Neural progenitor cell (in vitro differentiated cells): ENCODE data around the gene TSHZ2. TPM values are rescaled to one million over a fixed set of nuclear protein-coding genes. Genes with fewer than 3 reads are reported as not detected.

Experiments
- DNase-seq: peaks from one replicate; pipeline ENCODE4 v3.0.0-alpha.2; 2016; ENCODE audit warnings: low spot score
- H2AFZ ChIP-seq: fragments of 200-600 bp; sonication (generic); replicated peaks from 2 replicates; pipeline ENCODE4 v1.6.1; 2016; ENCODE audit warnings: antibody characterized with exemption
- H3F3A ChIP-seq: fragments of 200-600 bp; sonication (generic); 2 replicates; pipeline ENCODE4 v1.6.1; 2016; ENCODE audit warnings: antibody characterized with exemption, low read depth
- H3K27ac ChIP-seq: fragments of 200-600 bp; sonication (generic); 2 replicates; pipeline ENCODE4 v1.5.1; 2016; ENCODE audit warnings: mild to moderate bottlenecking
- H3K27me3 ChIP-seq: fragments of 200-600 bp; sonication (generic); 2 replicates; pipeline ENCODE4 v1.6.1; 2016; ENCODE audit warnings: mild to moderate bottlenecking, moderate library complexity
- H3K36me3 ChIP-seq: fragments of 200-600 bp; sonication (generic); 2 replicates; pipeline ENCODE4 v1.5.1; 2016
- H3K4me1 ChIP-seq: fragments of 200-600 bp; sonication (generic); 2 replicates; pipeline ENCODE4 v1.6.1; 2016; ENCODE audit warnings: mixed run types
- H3K4me2 ChIP-seq: fragments of 200-600 bp; sonication (generic); 2 replicates; pipeline ENCODE4 v1.6.1; 2016
- H3K4me3 ChIP-seq: fragments of 200-600 bp; sonication (generic); 2 replicates; pipeline ENCODE4 v1.5.1; 2016
- H3K79me2 ChIP-seq: fragments of 200-600 bp; sonication (generic); 2 replicates; pipeline ENCODE4 v1.6.1; 2016; ENCODE audit warnings: low read depth
- H3K9ac ChIP-seq: fragments of 200-600 bp; sonication (generic); 2 replicates; pipeline ENCODE4 v1.6.1; 2016
- H3K9me3 ChIP-seq: fragments of 200-600 bp; sonication (generic); 2 replicates; pipeline ENCODE4 v1.5.1; 2016; ENCODE audit warnings: low read depth
- H4K20me1 ChIP-seq: fragments of 200-600 bp; sonication (generic); 2 replicates; pipeline ENCODE4 v1.6.1; 2016; ENCODE audit warnings: low read depth
- H3K27ac Mint-ChIP-seq: 3 replicates; pipeline ENCODE4 v1.8.0; 2021; ENCODE audit warnings: mixed read lengths
- H3K27me3 Mint-ChIP-seq: 2 replicates; pipeline ENCODE4 v1.8.0; 2022; ENCODE audit warnings: low read depth, mild to moderate bottlenecking, inconsistent platforms, moderate library complexity, mixed read lengths; ENCODE audit not compliant: insufficient read depth
- H3K36me3 Mint-ChIP-seq: 3 replicates; pipeline ENCODE4 v1.8.0; 2021; ENCODE audit warnings: mixed read lengths
- H3K4me1 Mint-ChIP-seq: 3 replicates; pipeline ENCODE4 v1.8.0; 2021; ENCODE audit warnings: mixed read lengths
- H3K4me3 Mint-ChIP-seq: 3 replicates; pipeline ENCODE4 v1.8.0; 2021; ENCODE audit warnings: mild to moderate bottlenecking, moderate library complexity, mixed read lengths
- H3K9me3 Mint-ChIP-seq: 3 replicates; pipeline ENCODE4 v1.8.0; 2020; ENCODE audit warnings: mixed read lengths
- CTCF ChIP-seq: fragments of 200-600 bp; sonication (generic); IDR thresholded peaks from 2 replicates; pipeline ENCODE4 v1.5.1; 2017; ENCODE audit warnings: antibody characterized with exemption, mild to moderate bottlenecking
- EZH2 ChIP-seq: fragments of 200-600 bp; sonication (generic); IDR thresholded peaks from 2 replicates; pipeline ENCODE4 v1.6.1; 2017; ENCODE audit warnings: antibody characterized with exemption, mild to moderate bottlenecking, moderate library complexity
- EZH2phosphoT487 ChIP-seq: fragments of 200-600 bp; sonication (generic); IDR thresholded peaks from 2 replicates; pipeline ENCODE4 v1.6.1; 2017; ENCODE audit warnings: antibody characterized with exemption
- total RNA-seq: library from RNA; depleted of rRNA; stranded (reverse); fragments of >200 nt; gene quantifications from 2 replicates; pipeline ENCODE4 v1.2.3, GENCODE V29; 2015; ENCODE audit warnings: low replicate concordance

TSHZ2 gene
- total RNA-seq, 1 donor from 2014 or later, result 1.8 TPM

- peaks cover 5% of the 10 kb centered on the region for H3F3A ChIP-seq
- Mint-ChIP-seq H3K36me3 (no peaks in the 10 kb centered on the region), H3K9me3 (no peaks in the 10 kb centered on the region), H3K4me3 (no peak overlapping the region), H3K27ac (no peak overlapping the region), H3K4me1 (peaks cover 8% of the 10 kb centered on the region), H3K27me3 (peaks cover 5% of the 10 kb centered on the region)
- no peaks in the 10 kb centered on the region for H3K36me3 ChIP-seq
- no peaks in the 10 kb centered on the region for H3K79me2 ChIP-seq
- peaks cover 6% of the 10 kb centered on the region for H3K4me1 ChIP-seq
- no peak overlapping the region for H3K4me3 ChIP-seq
- TF ChIP-seq EZH2phosphoT487, result no peak
- no peak for TF ChIP-seq CTCF
- no peak for TF ChIP-seq EZH2
- H3K27me3 ChIP-seq, result no peaks in the 10 kb centered on the region
- no peak overlapping the region for H2AFZ ChIP-seq
- no peak overlapping the region for H3K27ac ChIP-seq
- no peaks in the 10 kb centered on the region for H4K20me1 ChIP-seq
- no peak overlapping the region for H3K9ac ChIP-seq
- no peaks in the 10 kb centered on the region for H3K9me3 ChIP-seq
- DNase-seq, result no peak
- H3K4me2 ChIP-seq, result no peak overlapping the region
These were observed 208.8 kb downstream of the TSHZ2 start for GRCh38 chr20:53180928-53181362.

- no peak overlapping the region for H2AFZ ChIP-seq
- no peaks in the 10 kb centered on the region for H3K27me3 ChIP-seq
- DNase-seq, result no peak
- H3K27ac ChIP-seq, result no peak overlapping the region
- Mint-ChIP-seq H3K27me3 (peaks cover 2% of the 10 kb centered on the region), H3K4me1 (peaks cover 4% of the 10 kb centered on the region), H3K27ac (no peak overlapping the region), H3K36me3 (no peaks in the 10 kb centered on the region), H3K9me3 (no peaks in the 10 kb centered on the region), H3K4me3 (no peak overlapping the region)
- H3K4me2 ChIP-seq, result no peak overlapping the region
- TF ChIP-seq EZH2phosphoT487 (no peak), EZH2 (no peak), CTCF (no peak)
- H3K9me3 ChIP-seq, result no peaks in the 10 kb centered on the region
- no peaks in the 10 kb centered on the region for H3F3A ChIP-seq
- H4K20me1 ChIP-seq, result no peaks in the 10 kb centered on the region
- H3K9ac ChIP-seq, result no peak overlapping the region
- no peaks in the 10 kb centered on the region for H3K4me1 ChIP-seq
- H3K4me3 ChIP-seq, result no peak overlapping the region
- no peaks in the 10 kb centered on the region for H3K36me3 ChIP-seq
- no peaks in the 10 kb centered on the region for H3K79me2 ChIP-seq
These were observed 209.8 kb downstream of the TSHZ2 start for GRCh38 chr20:53181866-53182376.

GRCh38 chr20:53183181-53183580, 211.0 kb downstream of the TSHZ2 start:
- Histone ChIP-seq H3K9ac (no peak overlapping the region), H3K27me3 (no peaks in the 10 kb centered on the region), H3K9me3 (no peaks in the 10 kb centered on the region), H3K27ac (no peak overlapping the region), H3K79me2 (no peaks in the 10 kb centered on the region), H3K36me3 (no peaks in the 10 kb centered on the region), H3F3A (no peaks in the 10 kb centered on the region), H2AFZ (no peak overlapping the region), H3K4me2 (no peak overlapping the region), H4K20me1 (no peaks in the 10 kb centered on the region), H3K4me1 (no peaks in the 10 kb centered on the region), H3K4me3 (no peak overlapping the region)
- TF ChIP-seq EZH2 (no peak), CTCF (no peak)
- no peak for DNase-seq
- Mint-ChIP-seq H3K4me1 (peaks cover 4% of the 10 kb centered on the region), H3K4me3 (no peak overlapping the region), H3K27me3 (peaks cover 3% of the 10 kb centered on the region), H3K36me3 (no peaks in the 10 kb centered on the region), H3K27ac (no peak overlapping the region), H3K9me3 (no peaks in the 10 kb centered on the region)
